Loucy (cell line): ENCODE data around the gene TNS4.

Source experiments
- CTCF ChIP-seq: fragments of 200-600 bp; sonication (generic); conservative IDR thresholded peaks from 2 replicates; pipeline ENCODE4 v1.5.1; 2014; ENCODE audit warnings: mild to moderate bottlenecking, antibody characterized with exemption, low read length
- EZH2phosphoT487 ChIP-seq: fragments of 200-600 bp; IDR thresholded peaks from 2 replicates; pipeline ENCODE4 v1.6.1; 2018; ENCODE audit warnings: antibody characterized with exemption, mild to moderate bottlenecking, moderate library complexity, borderline replicate concordance

GRCh38 chr17:40538019-40538935 lies 36.9 kb upstream of the TNS4 start:
- TF ChIP-seq CTCF, result no peak
- TF ChIP-seq EZH2phosphoT487, result no peak
